ENCODE measurements around the gene ATP11A.
"Not testable (repeated sequence)": the region's sequence is repeated elsewhere in the genome, so short reads cannot be mapped to it uniquely, and the experiment has no call there.

The ATP11A gene

GRCh38 chr13:112799394-112799793 is 109.6 kb downstream of the ATP11A start:
- Histone ChIP-seq H3K36me3 (ENCODE audit: insufficient read depth, insufficient read length, low read length) (no peaks in the 10 kb centered on the region), H3K9ac (ENCODE audit: insufficient read length, low read depth) (no peak overlapping the region), H3K9me3 (ENCODE audit: insufficient read depth, low read length) (peaks cover 4% of the 10 kb centered on the region; the same call in 1 of the 2 replicates), H3K4me1 (ENCODE audit: insufficient read depth, insufficient read length) (no peaks in the 10 kb centered on the region), H3K27me3 (ENCODE audit: insufficient read depth, insufficient read length) (no peaks in the 10 kb centered on the region), H3K4me3 (ENCODE audit: insufficient read length, low read depth) (no peak overlapping the region)
- DNase-seq (ENCODE audit: low read depth, low spot score): no peak
- no peak for TF ChIP-seq YY1 (IDR thresholded peaks at IDR 0.05; ENCODE audit: insufficient read depth, insufficient read length)
- TF ChIP-seq SUZ12 (IDR thresholded peaks at IDR 0.05; ENCODE audit: extremely low read depth, insufficient read depth, insufficient read length): no peak
- no peak for TF ChIP-seq ZNF274 (IDR thresholded peaks at IDR 0.05; ENCODE audit: low read depth, low read length)

- no peak overlapping the region for H3K9ac ChIP-seq (ENCODE audit: insufficient read length, low read depth)
- TF ChIP-seq ZNF274 (IDR thresholded peaks at IDR 0.05; ENCODE audit: low read depth, low read length) (no peak), YY1 (IDR thresholded peaks at IDR 0.05; ENCODE audit: insufficient read depth, insufficient read length) (no peak)
- no peak overlapping the region for H3K4me3 ChIP-seq (ENCODE audit: insufficient read length, low read depth)
- H3K9me3 ChIP-seq (ENCODE audit: insufficient read depth, low read length): peaks cover 4% of the 10 kb centered on the region; the same call in 1 of the 2 replicates
- no peaks in the 10 kb centered on the region for H3K27me3 ChIP-seq (ENCODE audit: insufficient read depth, insufficient read length)
- H3K36me3 ChIP-seq (ENCODE audit: insufficient read depth, insufficient read length, low read length): no peaks in the 10 kb centered on the region
- DNase-seq (ENCODE audit: low read depth, low spot score): no peak
- no peaks in the 10 kb centered on the region for H3K4me1 ChIP-seq (ENCODE audit: insufficient read depth, insufficient read length)
These were observed 110.2 kb downstream of the ATP11A start for GRCh38 chr13:112800057-112800456.

DNA sequence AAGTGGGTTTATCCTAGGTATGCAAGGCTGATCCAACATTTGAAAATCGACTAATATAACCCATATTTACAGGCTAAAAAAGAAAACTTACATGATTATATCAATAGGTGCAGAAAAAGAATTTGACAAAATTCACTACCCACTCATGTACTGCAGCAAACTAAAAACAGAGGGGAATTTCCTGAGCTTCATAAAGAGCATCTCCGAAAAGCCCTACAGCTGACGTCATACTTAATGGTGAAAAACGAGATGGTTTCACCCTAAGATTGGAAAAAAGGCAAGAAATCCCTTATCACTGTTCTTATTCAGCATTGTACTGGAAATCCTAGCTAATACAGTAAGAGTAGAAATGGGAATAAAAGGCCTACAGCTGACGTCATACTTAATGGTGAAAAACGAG is 111.0 kb downstream of the ATP11A start:
- not testable (repeated sequence) for DNase-seq (ENCODE audit: low read depth, low spot score); H3K9me3 ChIP-seq (ENCODE audit: insufficient read depth, low read length); H3K4me1 ChIP-seq (ENCODE audit: insufficient read depth, insufficient read length); H3K27me3 ChIP-seq (ENCODE audit: insufficient read depth, insufficient read length); H3K4me3 ChIP-seq (ENCODE audit: insufficient read length, low read depth); H3K9ac ChIP-seq (ENCODE audit: insufficient read length, low read depth); H3K36me3 ChIP-seq (ENCODE audit: insufficient read depth, insufficient read length, low read length)

- peaks cover 6% of the 10 kb centered on the region for H3K36me3 ChIP-seq (ENCODE audit: insufficient read depth, insufficient read length, low read length)
- TF ChIP-seq YY1 (IDR thresholded peaks at IDR 0.05; ENCODE audit: insufficient read depth, insufficient read length) (no peak), SUZ12 (IDR thresholded peaks at IDR 0.05; ENCODE audit: extremely low read depth, insufficient read depth, insufficient read length) (no peak), ZNF274 (IDR thresholded peaks at IDR 0.05; ENCODE audit: low read depth, low read length) (no peak)
- no peak for DNase-seq (ENCODE audit: low read depth, low spot score)
- H3K9me3 ChIP-seq (ENCODE audit: insufficient read depth, low read length): 0 out of 2 replicates have a peak, but pooled peaks cover 3% of the 10 kb centered on the region
- H3K4me3 ChIP-seq (ENCODE audit: insufficient read length, low read depth): no peak overlapping the region
- no peaks in the 10 kb centered on the region for H3K27me3 ChIP-seq (ENCODE audit: insufficient read depth, insufficient read length)
- H3K9ac ChIP-seq (ENCODE audit: insufficient read length, low read depth): no peak overlapping the region
- no peaks in the 10 kb centered on the region for H3K4me1 ChIP-seq (ENCODE audit: insufficient read depth, insufficient read length)
These were observed 113.0 kb downstream of the ATP11A start for GRCh38 chr13:112802802-112803195.

GRCh38 chr13:112803422-112803821 is 113.6 kb downstream of the ATP11A start:
- Histone ChIP-seq H3K27me3 (ENCODE audit: insufficient read depth, insufficient read length) (no peaks in the 10 kb centered on the region), H3K9me3 (ENCODE audit: insufficient read depth, low read length) (no peaks in the 10 kb centered on the region), H3K9ac (ENCODE audit: insufficient read length, low read depth) (no peak overlapping the region), H3K4me1 (ENCODE audit: insufficient read depth, insufficient read length) (no peaks in the 10 kb centered on the region), H3K4me3 (ENCODE audit: insufficient read length, low read depth) (no peak overlapping the region), H3K36me3 (ENCODE audit: insufficient read depth, insufficient read length, low read length) (peaks cover 7% of the 10 kb centered on the region)
- TF ChIP-seq ZNF274 (IDR thresholded peaks at IDR 0.05; ENCODE audit: low read depth, low read length) (no peak), SUZ12 (IDR thresholded peaks at IDR 0.05; ENCODE audit: extremely low read depth, insufficient read depth, insufficient read length) (no peak), YY1 (IDR thresholded peaks at IDR 0.05; ENCODE audit: insufficient read depth, insufficient read length) (no peak)
- DNase-seq (ENCODE audit: low read depth, low spot score): no peak

DNA sequence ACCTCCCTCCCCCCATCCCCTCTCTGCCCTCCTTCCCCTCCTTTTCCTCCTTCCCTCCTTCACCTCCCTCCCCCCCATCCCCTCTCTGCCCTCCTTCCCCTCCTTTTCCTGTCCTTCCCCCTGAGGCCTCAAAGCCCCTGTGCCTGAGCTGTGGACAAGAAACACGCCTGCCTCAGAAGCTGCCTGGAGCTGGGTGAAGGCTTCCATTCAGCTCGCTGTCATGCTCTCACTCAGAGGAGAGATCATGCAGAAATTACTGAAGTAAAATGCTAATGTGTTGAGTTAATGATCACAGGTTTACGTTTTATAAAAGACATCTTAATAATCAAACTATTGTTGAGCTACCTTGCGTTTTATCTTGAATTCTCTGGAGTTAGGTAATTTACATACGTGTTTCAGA is 114.5 kb downstream of the ATP11A start:
- no peak for DNase-seq (ENCODE audit: low read depth, low spot score)
- no peaks in the 10 kb centered on the region for H3K4me1 ChIP-seq (ENCODE audit: insufficient read depth, insufficient read length)

DNA sequence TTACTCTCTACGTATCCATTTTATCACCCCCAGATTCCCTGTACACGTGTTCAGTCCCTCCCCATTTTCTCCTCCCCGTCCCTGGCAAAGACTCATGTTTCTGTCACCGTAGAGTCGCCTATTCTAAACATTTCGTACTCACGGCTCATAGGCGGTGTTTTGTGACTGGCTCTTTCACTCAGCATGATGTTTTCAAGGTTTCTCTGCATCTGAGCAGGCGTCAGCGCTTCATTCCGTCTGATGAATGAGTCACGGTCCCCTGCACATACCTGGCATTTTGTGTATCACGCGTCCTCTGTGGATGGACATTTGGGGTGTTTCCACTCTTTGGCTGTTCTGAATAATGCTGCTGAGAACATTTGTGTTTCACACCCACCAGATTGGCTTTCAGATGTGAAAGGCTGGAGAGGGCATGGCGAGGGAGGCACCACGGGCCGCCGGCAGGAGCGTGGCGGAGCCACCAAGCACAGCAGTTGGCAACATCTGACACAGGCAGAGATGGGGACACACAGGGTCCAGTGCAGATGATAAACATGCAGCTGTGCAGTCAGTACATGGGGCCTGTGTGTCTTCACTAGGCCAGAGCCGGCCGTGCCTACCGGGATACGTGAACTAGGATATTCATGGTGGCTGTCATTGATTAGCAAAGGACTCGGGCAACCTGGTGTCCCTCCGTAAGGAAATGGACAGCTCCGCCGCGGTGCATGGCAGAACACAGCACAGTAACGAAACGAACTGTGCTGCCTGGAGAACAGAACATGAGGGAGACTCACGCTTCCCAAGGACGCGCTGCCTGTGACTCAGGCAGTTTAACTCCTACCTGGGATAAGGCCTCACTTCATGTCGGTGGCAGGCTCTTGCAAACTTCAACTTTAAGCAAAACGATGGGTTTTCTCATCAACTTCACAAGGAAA is 117.2 kb downstream of the ATP11A start:
- peaks cover 32% of the 10 kb centered on the region for H3K36me3 ChIP-seq (ENCODE audit: insufficient read depth, insufficient read length, low read length)
- no peaks in the 10 kb centered on the region for H3K4me1 ChIP-seq (ENCODE audit: insufficient read depth, insufficient read length)
- no peaks in the 10 kb centered on the region for H3K9me3 ChIP-seq (ENCODE audit: insufficient read depth, low read length)
- no peak for DNase-seq (ENCODE audit: low read depth, low spot score)
- no peaks in the 10 kb centered on the region for H3K27me3 ChIP-seq (ENCODE audit: insufficient read depth, insufficient read length)
- H3K9ac ChIP-seq (ENCODE audit: insufficient read length, low read depth): no peak overlapping the region
- no peak overlapping the region for H3K4me3 ChIP-seq (ENCODE audit: insufficient read length, low read depth)
- TF ChIP-seq SUZ12 (IDR thresholded peaks at IDR 0.05; ENCODE audit: extremely low read depth, insufficient read depth, insufficient read length): no peak
- TF ChIP-seq ZNF274 (IDR thresholded peaks at IDR 0.05; ENCODE audit: low read depth, low read length): no peak
- no peak for TF ChIP-seq YY1 (IDR thresholded peaks at IDR 0.05; ENCODE audit: insufficient read depth, insufficient read length)

More for the DNA sequence above, 114.5 kb downstream of the ATP11A start:
- no peak overlapping the region for H3K4me3 ChIP-seq (ENCODE audit: insufficient read length, low read depth)
- H3K9ac ChIP-seq (ENCODE audit: insufficient read length, low read depth): no peak overlapping the region
- H3K27me3 ChIP-seq (ENCODE audit: insufficient read depth, insufficient read length): no peaks in the 10 kb centered on the region
- no peaks in the 10 kb centered on the region for H3K9me3 ChIP-seq (ENCODE audit: insufficient read depth, low read length)
- TF ChIP-seq YY1 (IDR thresholded peaks at IDR 0.05; ENCODE audit: insufficient read depth, insufficient read length) (no peak), SUZ12 (IDR thresholded peaks at IDR 0.05; ENCODE audit: extremely low read depth, insufficient read depth, insufficient read length) (no peak), ZNF274 (IDR thresholded peaks at IDR 0.05; ENCODE audit: low read depth, low read length) (no peak)
- H3K36me3 ChIP-seq (ENCODE audit: insufficient read depth, insufficient read length, low read length): peaks cover 16% of the 10 kb centered on the region

Data from NT2/D1 (cell line).